ENCODE data around the gene PIN4. TPM values are rescaled to one million over a fixed set of nuclear protein-coding genes. Genes with fewer than 3 reads are reported as not detected.

Gene PIN4
- total and polyA plus RNA-seq, 2 experiments from 2014 or later: 3.5 to 80.6 TPM

DNA sequence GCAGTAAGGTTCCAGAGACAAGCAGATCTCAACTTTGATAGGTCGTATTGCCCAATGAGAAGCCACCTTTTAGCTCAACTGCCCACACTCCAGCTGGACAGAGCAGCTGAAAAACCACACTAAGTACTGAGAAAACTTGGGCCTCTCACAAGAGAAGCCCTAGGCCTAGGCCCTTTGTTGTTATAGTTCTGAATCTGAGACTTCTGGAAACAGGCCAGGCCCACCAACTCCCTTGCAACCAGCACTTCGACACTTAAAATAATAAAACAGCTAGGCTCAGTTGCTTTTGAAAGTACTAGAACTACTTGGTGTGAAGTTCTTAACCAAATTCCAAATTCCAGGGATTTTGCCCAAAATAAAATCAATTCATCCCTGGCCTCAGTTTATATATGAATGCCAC, 36.4 kb upstream of the PIN4 start:
- H3K27me3 Mint-ChIP-seq (ENCODE audit: insufficient read depth, low read depth, poor library complexity): peaks cover 5% of the 10 kb centered on the region
- no peaks in the 10 kb centered on the region for H3K9me2 ChIP-seq (ENCODE audit: insufficient read depth)
- H3K4me3 Mint-ChIP-seq: no peak overlapping the region
- no peak overlapping the region for H3K4me3 ChIP-seq
- no peaks in the 10 kb centered on the region for H4K20me1 ChIP-seq (replicated peaks; ENCODE audit: insufficient read depth)
- peaks cover 13% of the 10 kb centered on the region for H3K36me3 Mint-ChIP-seq (ENCODE audit: low read depth)
- H3K79me2 ChIP-seq (replicated peaks; ENCODE audit: insufficient read depth): no peaks in the 10 kb centered on the region
- H3K9me3 Mint-ChIP-seq: no peaks in the 10 kb centered on the region; the same call in 2 of the 3 replicates
- H3K27ac Mint-ChIP-seq: no peak overlapping the region
- H3K4me1 ChIP-seq (ENCODE audit: insufficient read depth): no peaks in the 10 kb centered on the region
- ATAC-seq (no peak), DNase-seq (ENCODE audit: low spot score) (no peak)
- peaks cover 2% of the 10 kb centered on the region; the same call in 1 of the 3 replicates for H3K4me1 Mint-ChIP-seq
- H3K4me2 ChIP-seq: no peak overlapping the region
- TF ChIP-seq, protein P1, sequence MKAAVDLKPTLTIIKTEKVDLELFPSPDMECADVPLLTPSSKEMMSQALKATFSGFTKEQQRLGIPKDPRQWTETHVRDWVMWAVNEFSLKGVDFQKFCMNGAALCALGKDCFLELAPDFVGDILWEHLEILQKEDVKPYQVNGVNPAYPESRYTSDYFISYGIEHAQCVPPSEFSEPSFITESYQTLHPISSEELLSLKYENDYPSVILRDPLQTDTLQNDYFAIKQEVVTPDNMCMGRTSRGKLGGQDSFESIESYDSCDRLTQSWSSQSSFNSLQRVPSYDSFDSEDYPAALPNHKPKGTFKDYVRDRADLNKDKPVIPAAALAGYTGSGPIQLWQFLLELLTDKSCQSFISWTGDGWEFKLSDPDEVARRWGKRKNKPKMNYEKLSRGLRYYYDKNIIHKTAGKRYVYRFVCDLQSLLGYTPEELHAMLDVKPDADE (IDR thresholded peaks at IDR 0.05): no peak
- TF ChIP-seq, protein P2, sequence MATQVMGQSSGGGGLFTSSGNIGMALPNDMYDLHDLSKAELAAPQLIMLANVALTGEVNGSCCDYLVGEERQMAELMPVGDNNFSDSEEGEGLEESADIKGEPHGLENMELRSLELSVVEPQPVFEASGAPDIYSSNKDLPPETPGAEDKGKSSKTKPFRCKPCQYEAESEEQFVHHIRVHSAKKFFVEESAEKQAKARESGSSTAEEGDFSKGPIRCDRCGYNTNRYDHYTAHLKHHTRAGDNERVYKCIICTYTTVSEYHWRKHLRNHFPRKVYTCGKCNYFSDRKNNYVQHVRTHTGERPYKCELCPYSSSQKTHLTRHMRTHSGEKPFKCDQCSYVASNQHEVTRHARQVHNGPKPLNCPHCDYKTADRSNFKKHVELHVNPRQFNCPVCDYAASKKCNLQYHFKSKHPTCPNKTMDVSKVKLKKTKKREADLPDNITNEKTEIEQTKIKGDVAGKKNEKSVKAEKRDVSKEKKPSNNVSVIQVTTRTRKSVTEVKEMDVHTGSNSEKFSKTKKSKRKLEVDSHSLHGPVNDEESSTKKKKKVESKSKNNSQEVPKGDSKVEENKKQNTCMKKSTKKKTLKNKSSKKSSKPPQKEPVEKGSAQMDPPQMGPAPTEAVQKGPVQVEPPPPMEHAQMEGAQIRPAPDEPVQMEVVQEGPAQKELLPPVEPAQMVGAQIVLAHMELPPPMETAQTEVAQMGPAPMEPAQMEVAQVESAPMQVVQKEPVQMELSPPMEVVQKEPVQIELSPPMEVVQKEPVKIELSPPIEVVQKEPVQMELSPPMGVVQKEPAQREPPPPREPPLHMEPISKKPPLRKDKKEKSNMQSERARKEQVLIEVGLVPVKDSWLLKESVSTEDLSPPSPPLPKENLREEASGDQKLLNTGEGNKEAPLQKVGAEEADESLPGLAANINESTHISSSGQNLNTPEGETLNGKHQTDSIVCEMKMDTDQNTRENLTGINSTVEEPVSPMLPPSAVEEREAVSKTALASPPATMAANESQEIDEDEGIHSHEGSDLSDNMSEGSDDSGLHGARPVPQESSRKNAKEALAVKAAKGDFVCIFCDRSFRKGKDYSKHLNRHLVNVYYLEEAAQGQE (IDR thresholded peaks at IDR 0.05; ENCODE audit: unreplicated experiment): no peak
- TF ChIP-seq CREB1 (CRISPR knock-in tag; IDR thresholded peaks at IDR 0.05; ENCODE audit: low read depth) (no peak), EZH2phosphoT487 (IDR thresholded peaks at IDR 0.05; ENCODE audit: unreplicated experiment) (no peak), ZNF331 (CRISPR knock-in tag; IDR thresholded peaks at IDR 0.05; ENCODE audit: low read depth) (no peak), NANOG (IDR thresholded peaks at IDR 0.05; ENCODE audit: borderline replicate concordance) (no peak), ZNF114 (CRISPR knock-in tag; IDR thresholded peaks at IDR 0.05) (no peak), POLR2AphosphoS5 (IDR thresholded peaks at IDR 0.05; ENCODE audit: low read depth) (no peak), STAT1 (IDR thresholded peaks at IDR 0.05; ENCODE audit: unreplicated experiment) (no peak), EZH2 (IDR thresholded peaks at IDR 0.05; ENCODE audit: low read depth, unreplicated experiment) (no peak), JUNB (IDR thresholded peaks at IDR 0.05; ENCODE audit: unreplicated experiment) (no peak)
- TF ChIP-seq, protein P3, sequence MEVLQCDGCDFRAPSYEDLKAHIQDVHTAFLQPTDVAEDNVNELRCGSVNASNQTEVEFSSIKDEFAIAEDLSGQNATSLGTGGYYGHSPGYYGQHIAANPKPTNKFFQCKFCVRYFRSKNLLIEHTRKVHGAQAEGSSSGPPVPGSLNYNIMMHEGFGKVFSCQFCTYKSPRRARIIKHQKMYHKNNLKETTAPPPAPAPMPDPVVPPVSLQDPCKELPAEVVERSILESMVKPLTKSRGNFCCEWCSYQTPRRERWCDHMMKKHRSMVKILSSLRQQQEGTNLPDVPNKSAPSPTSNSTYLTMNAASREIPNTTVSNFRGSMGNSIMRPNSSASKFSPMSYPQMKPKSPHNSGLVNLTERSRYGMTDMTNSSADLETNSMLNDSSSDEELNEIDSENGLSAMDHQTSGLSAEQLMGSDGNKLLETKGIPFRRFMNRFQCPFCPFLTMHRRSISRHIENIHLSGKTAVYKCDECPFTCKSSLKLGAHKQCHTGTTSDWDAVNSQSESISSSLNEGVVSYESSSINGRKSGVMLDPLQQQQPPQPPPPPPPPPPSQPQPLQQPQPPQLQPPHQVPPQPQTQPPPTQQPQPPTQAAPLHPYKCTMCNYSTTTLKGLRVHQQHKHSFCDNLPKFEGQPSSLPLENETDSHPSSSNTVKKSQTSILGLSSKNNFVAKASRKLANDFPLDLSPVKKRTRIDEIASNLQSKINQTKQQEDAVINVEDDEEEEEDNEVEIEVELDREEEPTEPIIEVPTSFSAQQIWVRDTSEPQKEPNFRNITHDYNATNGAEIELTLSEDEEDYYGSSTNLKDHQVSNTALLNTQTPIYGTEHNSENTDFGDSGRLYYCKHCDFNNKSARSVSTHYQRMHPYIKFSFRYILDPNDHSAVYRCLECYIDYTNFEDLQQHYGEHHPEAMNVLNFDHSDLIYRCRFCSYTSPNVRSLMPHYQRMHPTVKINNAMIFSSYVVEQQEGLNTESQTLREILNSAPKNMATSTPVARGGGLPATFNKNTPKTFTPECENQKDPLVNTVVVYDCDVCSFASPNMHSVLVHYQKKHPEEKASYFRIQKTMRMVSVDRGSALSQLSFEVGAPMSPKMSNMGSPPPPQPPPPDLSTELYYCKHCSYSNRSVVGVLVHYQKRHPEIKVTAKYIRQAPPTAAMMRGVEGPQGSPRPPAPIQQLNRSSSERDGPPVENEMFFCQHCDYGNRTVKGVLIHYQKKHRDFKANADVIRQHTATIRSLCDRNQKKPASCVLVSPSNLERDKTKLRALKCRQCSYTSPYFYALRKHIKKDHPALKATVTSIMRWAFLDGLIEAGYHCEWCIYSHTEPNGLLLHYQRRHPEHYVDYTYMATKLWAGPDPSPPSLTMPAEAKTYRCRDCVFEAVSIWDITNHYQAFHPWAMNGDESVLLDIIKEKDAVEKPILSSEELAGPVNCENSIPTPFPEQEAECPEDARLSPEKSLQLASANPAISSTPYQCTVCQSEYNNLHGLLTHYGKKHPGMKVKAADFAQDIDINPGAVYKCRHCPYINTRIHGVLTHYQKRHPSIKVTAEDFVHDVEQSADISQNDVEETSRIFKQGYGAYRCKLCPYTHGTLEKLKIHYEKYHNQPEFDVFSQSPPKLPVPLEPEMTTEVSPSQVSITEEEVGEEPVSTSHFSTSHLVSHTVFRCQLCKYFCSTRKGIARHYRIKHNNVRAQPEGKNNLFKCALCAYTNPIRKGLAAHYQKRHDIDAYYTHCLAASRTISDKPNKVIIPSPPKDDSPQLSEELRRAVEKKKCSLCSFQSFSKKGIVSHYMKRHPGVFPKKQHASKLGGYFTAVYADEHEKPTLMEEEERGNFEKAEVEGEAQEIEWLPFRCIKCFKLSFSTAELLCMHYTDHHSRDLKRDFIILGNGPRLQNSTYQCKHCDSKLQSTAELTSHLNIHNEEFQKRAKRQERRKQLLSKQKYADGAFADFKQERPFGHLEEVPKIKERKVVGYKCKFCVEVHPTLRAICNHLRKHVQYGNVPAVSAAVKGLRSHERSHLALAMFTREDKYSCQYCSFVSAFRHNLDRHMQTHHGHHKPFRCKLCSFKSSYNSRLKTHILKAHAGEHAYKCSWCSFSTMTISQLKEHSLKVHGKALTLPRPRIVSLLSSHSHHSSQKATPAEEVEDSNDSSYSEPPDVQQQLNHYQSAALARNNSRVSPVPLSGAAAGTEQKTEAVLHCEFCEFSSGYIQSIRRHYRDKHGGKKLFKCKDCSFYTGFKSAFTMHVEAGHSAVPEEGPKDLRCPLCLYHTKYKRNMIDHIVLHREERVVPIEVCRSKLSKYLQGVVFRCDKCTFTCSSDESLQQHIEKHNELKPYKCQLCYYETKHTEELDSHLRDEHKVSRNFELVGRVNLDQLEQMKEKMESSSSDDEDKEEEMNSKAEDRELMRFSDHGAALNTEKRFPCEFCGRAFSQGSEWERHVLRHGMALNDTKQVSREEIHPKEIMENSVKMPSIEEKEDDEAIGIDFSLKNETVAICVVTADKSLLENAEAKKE (CRISPR knock-in tag; IDR thresholded peaks at IDR 0.05): no peak
- TF ChIP-seq, protein P4, sequence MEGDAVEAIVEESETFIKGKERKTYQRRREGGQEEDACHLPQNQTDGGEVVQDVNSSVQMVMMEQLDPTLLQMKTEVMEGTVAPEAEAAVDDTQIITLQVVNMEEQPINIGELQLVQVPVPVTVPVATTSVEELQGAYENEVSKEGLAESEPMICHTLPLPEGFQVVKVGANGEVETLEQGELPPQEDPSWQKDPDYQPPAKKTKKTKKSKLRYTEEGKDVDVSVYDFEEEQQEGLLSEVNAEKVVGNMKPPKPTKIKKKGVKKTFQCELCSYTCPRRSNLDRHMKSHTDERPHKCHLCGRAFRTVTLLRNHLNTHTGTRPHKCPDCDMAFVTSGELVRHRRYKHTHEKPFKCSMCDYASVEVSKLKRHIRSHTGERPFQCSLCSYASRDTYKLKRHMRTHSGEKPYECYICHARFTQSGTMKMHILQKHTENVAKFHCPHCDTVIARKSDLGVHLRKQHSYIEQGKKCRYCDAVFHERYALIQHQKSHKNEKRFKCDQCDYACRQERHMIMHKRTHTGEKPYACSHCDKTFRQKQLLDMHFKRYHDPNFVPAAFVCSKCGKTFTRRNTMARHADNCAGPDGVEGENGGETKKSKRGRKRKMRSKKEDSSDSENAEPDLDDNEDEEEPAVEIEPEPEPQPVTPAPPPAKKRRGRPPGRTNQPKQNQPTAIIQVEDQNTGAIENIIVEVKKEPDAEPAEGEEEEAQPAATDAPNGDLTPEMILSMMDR (conservative IDR thresholded peaks at IDR 0.05; ENCODE audit: low read depth in 2 of 2): no peak
- no peaks in the 10 kb centered on the region for H3K27me3 ChIP-seq (ENCODE audit: insufficient read depth)
- no peaks in the 10 kb centered on the region for H3K36me3 ChIP-seq (ENCODE audit: insufficient read depth)
- no peak overlapping the region for H3K27ac ChIP-seq (ENCODE audit: low read depth)
- no peak overlapping the region for H2AFZ ChIP-seq
- no peaks in the 10 kb centered on the region for H3F3A ChIP-seq (replicated peaks; ENCODE audit: low read depth)

Measured in GM23338 (cell line).